Gastroesophageal sphincter (tissue), 4 donors: Measurements from ENCODE around the gene SIRT2. TPM values are rescaled to one million over a fixed set of nuclear protein-coding genes. Genes with fewer than 3 reads are reported as not detected.
"Not testable (repeated sequence)": the region's sequence is repeated elsewhere in the genome, so short reads cannot be mapped to it uniquely, and the experiment has no call there.

Source experiments
- ATAC-seq: fragments of 150-250 bp; one replicate; pipeline ENCODE4 v1.9.1; 2016; ENCODE audit warnings: mild to moderate bottlenecking, moderate library complexity
- H3K27ac ChIP-seq, 4 donors: fragments of 200-600 bp; sonication (generic) in 3 of 4; 1 replicate in 3 of 4; 2 replicates in 1 of 4; pipeline ENCODE4 v1.5.1; 2016 to 2019
- H3K27me3 ChIP-seq: fragments of 200-600 bp; sonication (generic); one replicate; pipeline ENCODE4 v1.5.1; 2019
- H3K36me3 ChIP-seq, 2 donors: fragments of 200-600 bp; sonication (generic); one replicate each; pipeline ENCODE4 v1.5.1; 2019; ENCODE audit warnings: control low read depth in 1 of 2
- H3K4me1 ChIP-seq, 3 donors: fragments of 200-600 bp; sonication (generic); 1 replicate in 2 of 3; 2 replicates in 1 of 3; pipeline ENCODE4 v1.5.1; 2016 to 2019; ENCODE audit warnings: control low read depth in 2 of 3
- H3K4me3 ChIP-seq, 2 donors: fragments of 200-600 bp; sonication (generic); one replicate each; pipeline ENCODE4 v1.5.1; 2019; ENCODE audit warnings: mild to moderate bottlenecking in 1 of 2, moderate library complexity in 1 of 2
- H3K9me3 ChIP-seq, 3 donors: fragments of 200-600 bp; sonication (generic); one replicate each; pipeline ENCODE4 v1.5.1; 2017 to 2019; ENCODE audit warnings: control low read depth in 2 of 3
- CTCF ChIP-seq, 4 experiments: fragments of 200-600 bp in 2 of 4; fragments of 450-650 bp in 2 of 4; sonication (generic) in 1 of 4; IDR thresholded peaks; one replicate each; pipeline ENCODE4 v1.5.1; 2017 to 2019; ENCODE audit warnings: antibody characterized with exemption in 4 of 4, mild to moderate bottlenecking in 2 of 4, moderate library complexity in 2 of 4
- EP300 ChIP-seq: sonication (generic); formaldehyde crosslinking; IDR thresholded peaks from one replicate; pipeline ENCODE4 v1.6.1; 2017; ENCODE audit warnings: antibody characterized with exemption, mild to moderate bottlenecking
- POLR2A ChIP-seq, 2 donors: fragments of 450-650 bp; IDR thresholded peaks; one replicate each; pipeline ENCODE4 v1.6.1; 2017; ENCODE audit warnings: antibody characterized with exemption in 2 of 2, mild to moderate bottlenecking in 2 of 2, moderate library complexity in 1 of 2
- POLR2AphosphoS5 ChIP-seq: sonication (generic); formaldehyde crosslinking; IDR thresholded peaks from one replicate; pipeline ENCODE4 v1.6.1; 2017; ENCODE audit warnings: antibody characterized with exemption
- WGBS, 2 donors: methylation state at CpG; one replicate each; pipeline ENCODE4 v1.1.5; 2018; ENCODE audit warnings: low coverage in 1 of 2; 5-methylcytosine and 5-hydroxymethylcytosine counted together
- total RNA-seq, 4 donors: library from RNA; depleted of rRNA; stranded (reverse); fragments of >200 nt; gene quantifications; one replicate each; pipeline ENCODE4 v1.1.0, GENCODE V29; 2016

Gene SIRT2
- total RNA-seq, 4 donors from 2014 or later = 73.9 to 106 (median 80.5) TPM

GRCh38 chr19:38890686-38891085 lies 8.7 kb downstream of the SIRT2 start:
- TF ChIP-seq POLR2A (IDR thresholded peaks at IDR 0.05) (no peak), EP300 (no peak)
- Histone ChIP-seq H3K4me1 (peaks cover 0 to 24% (median 0%) of the 10 kb centered on the region in 3 donors), H3K4me3 (no peak overlapping the region), H3K9me3 (no peaks in the 10 kb centered on the region), H3K36me3 (peaks cover 0 to 77% of the 10 kb centered on the region in 2 donors), H3K27me3 (no peaks in the 10 kb centered on the region), H3K27ac (no peak overlapping the region)
- ATAC-seq = no peak

- ATAC-seq = no peak
- H3K27me3 ChIP-seq = no peaks in the 10 kb centered on the region
- H3K4me1 ChIP-seq = peaks cover 0 to 23% (median 0%) of the 10 kb centered on the region in 3 donors
- H3K4me3 ChIP-seq = no peak overlapping the region
- peaks cover 0 to 79% of the 10 kb centered on the region in 2 donors for H3K36me3 ChIP-seq
- no peak overlapping the region for H3K27ac ChIP-seq
- H3K9me3 ChIP-seq = no peaks in the 10 kb centered on the region
- 91% methylated on average over 4 of the region's 8 CpGs; no CpG with 5 or more reads in 1 of the 2 donors for WGBS, 2 donors
- no peak for TF ChIP-seq EP300
Observed at GRCh38 chr19:38889803-38890202, 9.6 kb downstream of the SIRT2 start.

- H3K9me3 ChIP-seq = no peaks in the 10 kb centered on the region
- no peak overlapping the region for H3K4me3 ChIP-seq
- no peak for ATAC-seq
- H3K27ac ChIP-seq = no peak overlapping the region
- no peak for TF ChIP-seq CTCF (IDR thresholded peaks at IDR 0.05)
- no peak for TF ChIP-seq EP300
- TF ChIP-seq POLR2A (IDR thresholded peaks at IDR 0.05) = no peak
- no peak for TF ChIP-seq POLR2AphosphoS5
- no peaks in the 10 kb centered on the region for H3K27me3 ChIP-seq
- H3K4me1 ChIP-seq = peaks cover 0 to 21% (median 0%) of the 10 kb centered on the region in 3 donors
- H3K36me3 ChIP-seq = peaks cover 0 to 78% of the 10 kb centered on the region in 2 donors
- whole genome bisulfite sequencing, 2 donors = no CpG with 5 or more reads among the region's 17 CpGs
Observed at GRCh38 chr19:38888876-38889275, 10.5 kb downstream of the SIRT2 start.

DNA sequence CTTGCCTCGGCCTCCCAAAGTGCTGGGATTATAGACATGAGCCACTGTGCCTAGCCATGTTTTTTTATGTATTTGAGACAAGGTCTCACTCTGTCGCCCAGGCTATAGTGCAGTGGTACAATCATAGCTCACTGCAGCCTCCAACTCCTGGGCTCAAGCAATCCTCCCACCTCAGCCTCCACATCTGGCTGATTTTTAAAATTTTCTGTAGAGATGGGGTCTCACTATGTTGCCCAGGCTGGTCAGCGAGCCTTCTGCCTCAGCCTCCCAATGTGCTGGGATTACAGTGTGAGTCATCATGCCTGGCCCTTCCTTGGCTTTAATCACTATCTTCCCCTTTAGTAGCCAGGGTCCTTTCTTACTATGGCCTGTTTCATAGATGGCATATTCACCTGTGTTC lies 14.7 kb downstream of the SIRT2 start:
- WGBS, 2 donors = 91 to 100% methylated on average over 2 of the region's 3 CpGs
- not testable (repeated sequence) for H3K27me3 ChIP-seq, H3K9me3 ChIP-seq, H3K4me3 ChIP-seq, H3K27ac ChIP-seq, ATAC-seq
- Histone ChIP-seq H3K4me1 (peaks cover 0 to 14% (median 0%) of the 10 kb centered on the region in 3 donors), H3K36me3 (peaks cover 0 to 79% of the 10 kb centered on the region in 2 donors)

DNA sequence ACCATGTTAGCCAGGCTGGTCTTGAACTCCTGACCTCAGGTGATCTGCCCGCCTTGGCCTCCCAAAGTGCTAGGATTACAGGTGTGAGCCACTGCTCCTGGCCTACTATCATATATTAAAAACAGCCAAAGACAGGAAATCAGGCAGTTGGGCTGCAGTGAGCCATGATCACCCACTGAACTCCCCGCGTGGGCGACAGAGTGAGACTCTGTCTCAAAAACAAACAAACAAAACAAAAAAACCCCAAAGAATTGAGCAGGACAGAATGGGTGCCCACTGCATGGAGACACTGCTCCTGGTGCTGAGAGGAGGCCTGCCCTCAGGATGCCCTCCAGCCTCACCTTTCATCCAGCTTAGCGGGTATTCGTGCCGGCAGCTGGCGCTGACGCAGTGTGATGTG lies 16.1 kb downstream of the SIRT2 start:
- Histone ChIP-seq H3K9me3 (no peaks in the 10 kb centered on the region), H3K27me3 (no peaks in the 10 kb centered on the region), H3K4me1 (peaks cover 0 to 19% (median 3%) of the 10 kb centered on the region in 3 donors), H3K36me3 (peaks cover 0 to 78% of the 10 kb centered on the region in 2 donors), H3K4me3 (no peak overlapping the region), H3K27ac (no peak overlapping the region)
- TF ChIP-seq EP300 (no peak), POLR2AphosphoS5 (no peak), CTCF (IDR thresholded peaks at IDR 0.05) (no peak), POLR2A (IDR thresholded peaks at IDR 0.05) (no peak)
- no peak for ATAC-seq
- 80% methylated on average over 8 of the region's 9 CpGs; no CpG with 5 or more reads in 1 of the 2 donors for WGBS, 2 donors

DNA sequence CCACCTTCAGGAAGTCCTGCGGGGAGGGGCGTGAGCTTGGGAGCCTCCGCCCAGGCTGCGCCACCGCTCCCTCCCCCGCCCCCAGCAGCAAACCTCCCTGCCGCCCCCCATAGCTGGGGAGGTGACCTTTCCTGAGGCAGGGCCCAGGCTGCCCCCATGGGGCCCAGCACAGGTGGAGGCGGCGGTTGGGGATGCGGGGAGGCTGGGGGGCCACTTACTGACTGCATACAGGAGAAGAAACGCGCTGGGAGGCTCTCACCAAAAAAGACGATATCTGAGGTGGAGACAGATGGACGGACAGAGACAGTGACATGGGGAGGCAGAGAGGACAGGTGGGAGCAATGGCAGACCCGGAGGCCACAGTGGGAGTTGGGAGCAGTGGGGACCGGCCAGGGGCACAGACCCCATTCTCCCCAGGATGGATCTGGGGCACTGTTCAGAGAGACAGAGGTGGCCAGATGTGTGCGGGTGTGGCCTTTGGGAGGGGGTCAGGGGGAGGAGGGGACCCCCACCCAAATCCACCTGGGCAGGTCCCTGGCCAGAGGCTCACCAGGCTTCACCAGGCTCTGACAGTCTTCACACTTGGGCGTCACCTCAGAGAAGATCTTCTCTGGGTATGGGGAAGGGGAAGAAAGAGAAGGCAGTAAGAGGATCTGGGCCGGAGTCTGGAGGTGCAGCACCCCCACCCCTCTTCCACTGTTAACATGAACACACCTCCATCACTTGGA lies 18.4 kb downstream of the SIRT2 start:
- peaks cover 0 to 24% (median 3%) of the 10 kb centered on the region in 3 donors for H3K4me1 ChIP-seq
- H3K36me3 ChIP-seq = peaks cover 0 to 60% of the 10 kb centered on the region in 2 donors
- TF ChIP-seq CTCF (IDR thresholded peaks at IDR 0.05) = no peak
- TF ChIP-seq POLR2A (IDR thresholded peaks at IDR 0.05) = no peak
- no peak for TF ChIP-seq EP300
- TF ChIP-seq POLR2AphosphoS5 = no peak
- WGBS, 2 donors = 77 to 93% methylated on average over 2 to 6 of the region's 19 CpGs
- no peaks in the 10 kb centered on the region for H3K27me3 ChIP-seq
- no peaks in the 10 kb centered on the region for H3K9me3 ChIP-seq
- ATAC-seq = no peak
- no peak overlapping the region for H3K27ac ChIP-seq
- H3K4me3 ChIP-seq = no peak overlapping the region
